HT1080 (cell line): ENCODE data around the gene ZMYND19. TPM values are rescaled to one million over a fixed set of nuclear protein-coding genes. Genes with fewer than 3 reads are reported as not detected.
A peak's percentile ranks its signal among the peaks of the same experiment; 100 is the strongest.
"Not testable (repeated sequence)": the region's sequence is repeated elsewhere in the genome, so short reads cannot be mapped to it uniquely, and the experiment has no call there.

Source experiments
- DNase-seq: peaks from one replicate; pipeline ENCODE4 v3.0.0-alpha.2; 2015; ENCODE audit warnings: low read depth
- total RNA-seq: library from RNA; depleted of rRNA; stranded (reverse); fragments of >200 nt; shearing (Covaris generic); gene quantifications from 2 replicates; pipeline ENCODE4 v1.2.3, GENCODE V29; 2014

ZMYND19 gene
- total RNA-seq, 1 experiment from 2014 or later = 46.8 TPM

- DNase-seq = no peak
Measured at GRCh38 chr9:137564134-137564533, 26.2 kb downstream of the ZMYND19 start.

GRCh38 chr9:137558127-137558526, 32.2 kb downstream of the ZMYND19 start:
- DNase-seq = no peak

GRCh38 chr9:137556069-137556838, 34.1 kb downstream of the ZMYND19 start:
- DNase-seq = no peak

- no peak for DNase-seq
Measured at GRCh38 chr9:137555179-137555578, 35.1 kb downstream of the ZMYND19 start.

- DNase-seq = no peak
Measured at GRCh38 chr9:137554349-137554748, 36.0 kb downstream of the ZMYND19 start.

- DNase-seq = not testable (repeated sequence)
Measured at GRCh38 chr9:137553654-137554053, 36.7 kb downstream of the ZMYND19 start.

GRCh38 chr9:137552022-137552768, 38.1 kb downstream of the ZMYND19 start:
- peak; percentile 37 for DNase-seq

- DNase-seq = peak; percentile 80
Measured at GRCh38 chr9:137551264-137552021, 38.9 kb downstream of the ZMYND19 start, which contains the start of gene MRPL41. Gene MRPL41, plus strand, starts transcription at chr9:137551879. Its CDS starts 203 bp downstream, at chr9:137552082.

GRCh38 chr9:137550958-137551263, 39.4 kb downstream of the ZMYND19 start:
- not testable (repeated sequence) for DNase-seq

GRCh38 chr9:137550231-137550621, 40.1 kb downstream of the ZMYND19 start, which contains the start of gene PNPLA7:
Gene PNPLA7, minus strand, starts transcription at chr9:137550402. Its CDS starts 205 bp downstream, at chr9:137550197.
- DNase-seq = peak; percentile 32

- no peak for DNase-seq
Measured at GRCh38 chr9:137547687-137548543, 42.4 kb downstream of the ZMYND19 start.

GRCh38 chr9:137545123-137545522, 45.2 kb downstream of the ZMYND19 start:
- DNase-seq = no peak

- DNase-seq = no peak
Measured at GRCh38 chr9:137544176-137544760, 46.0 kb downstream of the ZMYND19 start.

GRCh38 chr9:137543237-137543963, 46.9 kb downstream of the ZMYND19 start:
- DNase-seq = no peak

- no peak for DNase-seq
Measured at GRCh38 chr9:137542486-137542885, 47.8 kb downstream of the ZMYND19 start.

- no peak for DNase-seq
Measured at GRCh38 chr9:137540536-137540935, 49.8 kb downstream of the ZMYND19 start.

GRCh38 chr9:137538058-137538457, 52.3 kb downstream of the ZMYND19 start:
- DNase-seq = no peak

GRCh38 chr9:137536594-137537131, 53.6 kb downstream of the ZMYND19 start:
- DNase-seq = not testable (repeated sequence)

GRCh38 chr9:137535120-137535428, 55.2 kb downstream of the ZMYND19 start:
- no peak for DNase-seq
